HG03066 (cell line): ENCODE data around the gene NHP2.
"Not testable (repeated sequence)": the region's sequence is repeated elsewhere in the genome, so short reads cannot be mapped to it uniquely, and the experiment has no call there.

Experiments
- ATAC-seq: cut with Tn5 transposase; IDR thresholded peaks from one replicate; pipeline ENCODE4 v1.9.1; 2021; ENCODE audit warnings: low read depth; ENCODE audit not compliant: unreplicated experiment

The NHP2 gene

GRCh38 chr5:178136990-178137389, 16.7 kb downstream of the NHP2 start:
- ATAC-seq, result no peak

GRCh38 chr5:178131446-178131996, 22.2 kb downstream of the NHP2 start:
- no peak for ATAC-seq

- ATAC-seq, result peak; percentile 85
These were observed 22.9 kb downstream of the NHP2 start, which contains the start of gene RMND5B for GRCh38 chr5:178130576-178131445. TSS of gene RMND5B (plus strand) at chr5:178131014. CDS start at chr5:178138120, 7,106 bp downstream.

- not testable (repeated sequence) for ATAC-seq
These were observed 23.5 kb downstream of the NHP2 start for GRCh38 chr5:178130234-178130575.

GRCh38 chr5:178129296-178129695, 24.4 kb downstream of the NHP2 start:
- ATAC-seq, result no peak

GRCh38 chr5:178127300-178128009, 26.2 kb downstream of the NHP2 start:
- not testable (repeated sequence) for ATAC-seq

GRCh38 chr5:178126556-178126955, 27.1 kb downstream of the NHP2 start:
- no peak for ATAC-seq

GRCh38 chr5:178125253-178125906, 28.3 kb downstream of the NHP2 start:
- no peak for ATAC-seq

GRCh38 chr5:178123966-178124925, 29.4 kb downstream of the NHP2 start:
- no peak for ATAC-seq

GRCh38 chr5:178123094-178123965, 30.4 kb downstream of the NHP2 start:
- no peak for ATAC-seq

GRCh38 chr5:178122346-178122745, 31.3 kb downstream of the NHP2 start:
- ATAC-seq, result no peak

GRCh38 chr5:178121391-178122276, 32.1 kb downstream of the NHP2 start:
- no peak for ATAC-seq

GRCh38 chr5:178120607-178121357, 32.9 kb downstream of the NHP2 start:
- peak; percentile 68 for ATAC-seq

GRCh38 chr5:178119915-178120606, 33.6 kb downstream of the NHP2 start:
- ATAC-seq, result no peak

GRCh38 chr5:178117923-178118701, 35.6 kb downstream of the NHP2 start:
- ATAC-seq, result no peak
